HEK293T (cell line): ENCODE results near the gene GDF10.

Source experiments
- ARNT ChIP-seq: fragments of 450-650 bp; IDR thresholded peaks from 2 replicates; pipeline ENCODE4 v1.6.1; 2017; ENCODE audit warnings: mild to moderate bottlenecking
- CTBP1 ChIP-seq: fragments of 450-650 bp; IDR thresholded peaks from 2 replicates; pipeline ENCODE4 v1.6.1; 2016; ENCODE audit warnings: borderline replicate concordance
- ELF4 ChIP-seq: fragments of 450-650 bp; IDR thresholded peaks from 2 replicates; pipeline ENCODE4 v1.6.1; 2017; ENCODE audit warnings: antibody characterized with exemption
- FOXM1 ChIP-seq: fragments of 450-650 bp; IDR thresholded peaks from 2 replicates; pipeline ENCODE4 v1.6.1; 2017; ENCODE audit warnings: mild to moderate bottlenecking, borderline replicate concordance
- HDGF ChIP-seq: fragments of 450-650 bp; IDR thresholded peaks from 2 replicates; pipeline ENCODE4 v1.6.1; 2017; ENCODE audit warnings: antibody characterized with exemption, borderline replicate concordance
- NFRKB ChIP-seq: fragments of 450-650 bp; IDR thresholded peaks from 2 replicates; pipeline ENCODE4 v1.6.1; 2016; ENCODE audit warnings: mild to moderate bottlenecking, moderate library complexity
- SP1 ChIP-seq: fragments of 450-650 bp; IDR thresholded peaks from 2 replicates; pipeline ENCODE4 v1.6.1; 2017
- SUZ12 ChIP-seq: fragments of 450-650 bp; IDR thresholded peaks from 2 replicates; pipeline ENCODE4 v1.6.1; 2016; ENCODE audit warnings: mild to moderate bottlenecking

GRCh38 chr10:47359626-47360418, 59.8 kb downstream of the GDF10 start:
- TF ChIP-seq ELF4 = no peak
- no peak for TF ChIP-seq SP1
- TF ChIP-seq ARNT = no peak
- no peak for TF ChIP-seq NFRKB
- TF ChIP-seq SUZ12 = no peak
- no peak for TF ChIP-seq HDGF
- no peak for TF ChIP-seq FOXM1
- no peak for TF ChIP-seq CTBP1
